ENCODE results near the gene XKRX.

DNA sequence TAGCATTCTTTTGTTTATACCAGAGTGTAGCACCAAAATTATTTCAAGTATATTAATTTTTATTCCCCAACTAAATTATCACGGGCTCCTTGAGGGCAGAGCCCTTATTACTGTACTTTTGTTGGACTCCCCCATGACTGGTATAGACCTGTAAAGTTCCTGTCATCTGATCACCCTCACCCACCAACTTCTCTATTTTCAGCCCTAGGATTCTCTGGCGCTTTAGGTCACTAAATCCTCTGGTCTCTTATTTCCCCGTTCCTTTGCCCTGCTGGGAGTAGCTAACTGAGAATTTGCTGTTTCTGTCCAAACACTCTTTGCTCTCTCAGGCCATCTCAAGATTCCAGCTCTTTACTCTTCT lies 3.2 kb upstream of the XKRX start:
- TF ChIP-seq, protein P1, sequence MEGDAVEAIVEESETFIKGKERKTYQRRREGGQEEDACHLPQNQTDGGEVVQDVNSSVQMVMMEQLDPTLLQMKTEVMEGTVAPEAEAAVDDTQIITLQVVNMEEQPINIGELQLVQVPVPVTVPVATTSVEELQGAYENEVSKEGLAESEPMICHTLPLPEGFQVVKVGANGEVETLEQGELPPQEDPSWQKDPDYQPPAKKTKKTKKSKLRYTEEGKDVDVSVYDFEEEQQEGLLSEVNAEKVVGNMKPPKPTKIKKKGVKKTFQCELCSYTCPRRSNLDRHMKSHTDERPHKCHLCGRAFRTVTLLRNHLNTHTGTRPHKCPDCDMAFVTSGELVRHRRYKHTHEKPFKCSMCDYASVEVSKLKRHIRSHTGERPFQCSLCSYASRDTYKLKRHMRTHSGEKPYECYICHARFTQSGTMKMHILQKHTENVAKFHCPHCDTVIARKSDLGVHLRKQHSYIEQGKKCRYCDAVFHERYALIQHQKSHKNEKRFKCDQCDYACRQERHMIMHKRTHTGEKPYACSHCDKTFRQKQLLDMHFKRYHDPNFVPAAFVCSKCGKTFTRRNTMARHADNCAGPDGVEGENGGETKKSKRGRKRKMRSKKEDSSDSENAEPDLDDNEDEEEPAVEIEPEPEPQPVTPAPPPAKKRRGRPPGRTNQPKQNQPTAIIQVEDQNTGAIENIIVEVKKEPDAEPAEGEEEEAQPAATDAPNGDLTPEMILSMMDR (IDR thresholded peaks at IDR 0.05), result no peak
- TF ChIP-seq POLR2AphosphoS5 (IDR thresholded peaks at IDR 0.05) (no peak), POLR2A (IDR thresholded peaks at IDR 0.05) (no peak)

All from sigmoid colon (tissue), 4 donors.